ENCODE results near the gene VAMP5.

- TF ChIP-seq CTCF (conservative IDR thresholded peaks at IDR 0.05) (no peak), ZFX (IDR thresholded peaks at IDR 0.05) (no peak)
Observed at GRCh38 chr2:85611217-85611704, 27.0 kb downstream of the VAMP5 start.
